ENCODE results near the gene MEGF11. TPM values are rescaled to one million over a fixed set of nuclear protein-coding genes. Genes with fewer than 3 reads are reported as not detected.

Gene MEGF11
- total RNA-seq, 2 experiments from 2014 or later = 3.3 to 6.8 TPM

GRCh38 chr15:66154581-66154980 is 99.0 kb downstream of the MEGF11 start:
- Histone ChIP-seq H3K36me3 (ENCODE audit: insufficient read depth, low read length) (no peaks in the 10 kb centered on the region), H4K20me1 (ENCODE audit: insufficient read depth, low read length) (no peaks in the 10 kb centered on the region), H3K4me3 (ENCODE audit: low read depth, low read length, poor library complexity, severe bottlenecking) (peak overlapping the region; percentile 53), H2AFZ (ENCODE audit: low read length) (peak overlapping the region; percentile 5; the same call in 1 of the 2 replicates), H3K27ac (ENCODE audit: low read depth, low read length, poor library complexity, severe bottlenecking) (peak overlapping the region; percentile 99), H3K4me1 (ENCODE audit: insufficient read depth, low read length, poor library complexity, severe bottlenecking) (peaks cover 90% of the 10 kb centered on the region), H3K9me2 (ENCODE audit: insufficient read depth, low read length) (no peaks in the 10 kb centered on the region), H3K4me2 (ENCODE audit: low read length) (peak overlapping the region; percentile 67), H3K79me2 (ENCODE audit: insufficient read depth, low read depth, low read length) (no peaks in the 10 kb centered on the region), H3K9me3 (ENCODE audit: low read length) (no peaks in the 10 kb centered on the region)
- intact Hi-C loops (cut with micrococcal nuclease; ENCODE audit: unreplicated experiment) = loop anchor here (1.0 to 10.0 kb wide), 3 partner anchors 15 to 200 kb away; partner anchors contain the start of gene TIPIN
- TF ChIP-seq, protein P1, sequence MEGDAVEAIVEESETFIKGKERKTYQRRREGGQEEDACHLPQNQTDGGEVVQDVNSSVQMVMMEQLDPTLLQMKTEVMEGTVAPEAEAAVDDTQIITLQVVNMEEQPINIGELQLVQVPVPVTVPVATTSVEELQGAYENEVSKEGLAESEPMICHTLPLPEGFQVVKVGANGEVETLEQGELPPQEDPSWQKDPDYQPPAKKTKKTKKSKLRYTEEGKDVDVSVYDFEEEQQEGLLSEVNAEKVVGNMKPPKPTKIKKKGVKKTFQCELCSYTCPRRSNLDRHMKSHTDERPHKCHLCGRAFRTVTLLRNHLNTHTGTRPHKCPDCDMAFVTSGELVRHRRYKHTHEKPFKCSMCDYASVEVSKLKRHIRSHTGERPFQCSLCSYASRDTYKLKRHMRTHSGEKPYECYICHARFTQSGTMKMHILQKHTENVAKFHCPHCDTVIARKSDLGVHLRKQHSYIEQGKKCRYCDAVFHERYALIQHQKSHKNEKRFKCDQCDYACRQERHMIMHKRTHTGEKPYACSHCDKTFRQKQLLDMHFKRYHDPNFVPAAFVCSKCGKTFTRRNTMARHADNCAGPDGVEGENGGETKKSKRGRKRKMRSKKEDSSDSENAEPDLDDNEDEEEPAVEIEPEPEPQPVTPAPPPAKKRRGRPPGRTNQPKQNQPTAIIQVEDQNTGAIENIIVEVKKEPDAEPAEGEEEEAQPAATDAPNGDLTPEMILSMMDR (conservative IDR thresholded peaks at IDR 0.05; ENCODE audit: low read length) = no peak
- no peak for TF ChIP-seq EZH2phosphoT487 (IDR thresholded peaks at IDR 0.05; ENCODE audit: borderline replicate concordance, low read depth, low read length)
- POLR2A ChIA-PET = interaction anchor here (0.8 to 9.2 kb wide), 3 partner anchors 13 to 32 kb away, joined by 3 to 148 read pairs (median 12); no protein-coding TSS in a partner anchor
- BruUV-seq (replicated peaks) = TSS peak; percentile 99
- CTCF ChIA-PET (ENCODE audit: unreplicated experiment) = interaction anchor here (2.2 to 2.5 kb wide), 2 partner anchors 13 to 23 kb away, joined by 5 to 10 read pairs; no protein-coding TSS in a partner anchor
- peak; percentile 82 for DNase-seq (ENCODE audit: low spot score)

DNA sequence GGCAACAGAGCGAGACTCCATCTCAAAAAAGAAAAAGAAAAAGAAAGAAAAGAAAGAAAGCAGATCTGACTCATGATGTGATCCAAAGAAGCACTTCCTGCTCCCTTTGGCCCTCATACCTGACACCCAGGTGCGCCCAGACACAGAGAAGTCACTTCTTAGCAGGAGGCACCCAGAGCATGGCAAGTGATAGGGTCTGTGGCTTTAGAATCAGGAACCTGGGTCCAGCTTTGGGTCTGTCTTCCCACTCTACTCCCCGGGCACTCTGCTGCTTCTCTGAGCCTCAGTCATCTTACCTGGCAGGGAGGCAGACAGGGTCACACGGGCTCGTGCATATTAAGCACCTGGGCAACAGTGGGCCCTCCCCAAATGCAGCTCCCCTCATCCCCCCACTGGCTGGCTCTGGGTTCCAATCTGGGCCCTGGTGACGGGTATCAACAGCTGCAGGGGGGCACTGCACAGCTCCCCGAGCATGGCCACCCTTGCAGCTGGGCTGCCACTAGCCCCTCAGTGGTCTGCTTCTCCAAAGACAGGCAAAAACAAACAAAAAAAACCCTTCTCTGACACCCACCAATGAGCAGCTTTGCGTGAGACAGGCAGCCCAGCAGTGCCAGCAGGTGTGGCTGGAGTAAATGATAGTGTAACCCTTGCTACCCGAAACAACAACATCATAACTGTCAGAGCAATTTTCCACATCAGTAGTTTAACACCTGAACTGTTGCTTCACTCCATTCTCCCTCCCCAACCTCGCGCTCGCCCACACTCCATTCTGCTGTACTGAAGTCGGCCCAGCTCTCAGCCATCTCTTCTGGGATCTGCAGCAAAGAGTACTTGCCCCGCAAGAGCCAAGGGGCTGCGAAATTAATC is 99.8 kb downstream of the MEGF11 start:
- Histone ChIP-seq H3K27ac (ENCODE audit: low read depth, low read length, poor library complexity, severe bottlenecking) (peak overlapping the region; percentile 99), H4K20me1 (ENCODE audit: insufficient read depth, low read length) (no peaks in the 10 kb centered on the region), H2AFZ (ENCODE audit: low read length) (peak overlapping the region; percentile 5; the same call in 1 of the 2 replicates), H3K79me2 (ENCODE audit: insufficient read depth, low read depth, low read length) (no peaks in the 10 kb centered on the region), H3K36me3 (ENCODE audit: insufficient read depth, low read length) (no peaks in the 10 kb centered on the region), H3K4me2 (ENCODE audit: low read length) (peak overlapping the region; percentile 67), H3K9me3 (ENCODE audit: low read length) (no peaks in the 10 kb centered on the region), H3K4me1 (ENCODE audit: insufficient read depth, low read length, poor library complexity, severe bottlenecking) (peaks cover 85% of the 10 kb centered on the region), H3K9me2 (ENCODE audit: insufficient read depth, low read length) (no peaks in the 10 kb centered on the region), H3K4me3 (ENCODE audit: low read depth, low read length, poor library complexity, severe bottlenecking) (peak overlapping the region; percentile 53)
- DNase-seq (ENCODE audit: low spot score) = peak; percentile 98
- POLR2A ChIA-PET = interaction anchor here (0.5 to 9.2 kb wide), 8 partner anchors 8 to 1101 kb away, joined by 3 to 148 read pairs (median 6); no protein-coding TSS in a partner anchor
- BruUV-seq (replicated peaks) = no TSS peak
- intact Hi-C loops (cut with micrococcal nuclease; ENCODE audit: unreplicated experiment) = loop anchor here (1.0 to 10.0 kb wide), 4 partner anchors 16 to 201 kb away; partner anchors contain the start of genes DIS3L and TIPIN
- CTCF ChIA-PET (ENCODE audit: unreplicated experiment) = interaction anchor here (0.8 to 2.5 kb wide), 5 partner anchors 14 to 28 kb away, joined by 3 to 10 read pairs (median 5); no protein-coding TSS in a partner anchor
- TF ChIP-seq EZH2phosphoT487 (IDR thresholded peaks at IDR 0.05; ENCODE audit: borderline replicate concordance, low read depth, low read length) = no peak
- TF ChIP-seq, protein P1 (conservative IDR thresholded peaks at IDR 0.05; ENCODE audit: low read length) = no peak
